ENCODE measurements around the gene SLC25A5. TPM values are rescaled to one million over a fixed set of nuclear protein-coding genes. Genes with fewer than 3 reads are reported as not detected.

SLC25A5 gene
- 374 and 387 TPM in 2 replicates for polyA plus RNA-seq (2012; rRNA removed)
- polyA plus RNA-seq (2012; cell fraction: cytosol; rRNA removed) = 375 and 450 TPM in 2 replicates
- polyA plus RNA-seq (2012; cell fraction: nucleus; rRNA removed) = 166 and 201 TPM in 2 replicates

- 30% methylated on average over 25 of the region's 46 CpGs for whole genome bisulfite sequencing (ENCODE audit: low lambda C conversion rate)
- DNase-seq = peak; percentile 89
- Histone ChIP-seq H3F3A (replicated peaks; ENCODE audit: insufficient read depth) (peaks cover 13% of the 10 kb centered on the region), H3K4me1 (ENCODE audit: control insufficient read depth in 1 of 2, insufficient read depth in 2 of 2, low read depth in 1 of 2, low read length in 1 of 2) (peaks cover 5 to 10% of the 10 kb centered on the region in 2 experiments; a peak in 1 of 4 replicates), H3K9ac (peak within 1 kb of the TSS; percentile 92), H3K27me3 (ENCODE audit: insufficient read depth) (peaks cover 7% of the 10 kb centered on the region; the same call in 1 of the 2 replicates), H3K36me3 (replicated peaks in 1 of 2; ENCODE audit: control insufficient read depth in 1 of 2, insufficient read depth in 2 of 2, low read length in 1 of 2) (peaks cover 14 to 17% of the 10 kb centered on the region in 2 experiments), H3K9me2 (no peaks in the 10 kb centered on the region), H2AFZ (ENCODE audit: low read depth) (peak within 1 kb of the TSS; percentile 51), H3K79me2 (ENCODE audit: insufficient read depth) (peaks cover 17% of the 10 kb centered on the region; the same call in 1 of the 2 replicates), H4K20me1 (ENCODE audit: insufficient read depth) (peaks cover 10% of the 10 kb centered on the region), H3K9me3 (no peaks in the 10 kb centered on the region), H3K4me3 (ENCODE audit: low read depth in 2 of 2, low read length in 1 of 2) (peak within 1 kb of the TSS; percentile 72 to 88), H3K27ac (ENCODE audit: low read depth in 2 of 2, low read length in 1 of 2) (peak within 1 kb of the TSS; percentile 72 to 83), H3K4me2 (peak within 1 kb of the TSS; percentile 91)
- ChIA-PET POLR2A (interaction anchor here (0.8 kb wide), 1 partner anchor 14 kb away, joined by 3 read pairs; no protein-coding TSS in a partner anchor), CTCF (interaction anchor here (0.6 to 4.5 kb wide), 4 partner anchors 16 to 261 kb away, joined by 3 to 25 read pairs (median 4); no protein-coding TSS in a partner anchor)
- no peak for TF ChIP-seq CTCF (IDR thresholded peaks at IDR 0.05)
- TF ChIP-seq ZBTB33 (IDR thresholded peaks at IDR 0.05; ENCODE audit: borderline replicate concordance, low read depth) = no peak
- TF ChIP-seq POLR2AphosphoS5 (IDR thresholded peaks at IDR 0.05; ENCODE audit: low read depth, low read length) = peak; percentile 80
- peak; percentile 67; the same call in 1 of the 2 replicates for TF ChIP-seq USF1 (IDR thresholded peaks at IDR 0.05; ENCODE audit: borderline replicate concordance, low read depth)
- TF ChIP-seq TAF1 (IDR thresholded peaks at IDR 0.05; ENCODE audit: borderline replicate concordance, low read depth, low read length) = peak; percentile 63; the same call in 1 of the 2 replicates
- no peak for TF ChIP-seq TEAD4 (IDR thresholded peaks at IDR 0.05; ENCODE audit: borderline replicate concordance, insufficient read depth)
- 0 out of 2 replicates have a peak, but pooled peaks have one; percentile 12 for TF ChIP-seq SIN3A (IDR thresholded peaks at IDR 0.05; ENCODE audit: borderline replicate concordance, low read depth, low read length)
- TF ChIP-seq RCOR1 (IDR thresholded peaks at IDR 0.05; ENCODE audit: low read length) = no peak
- TF ChIP-seq SMC3 (IDR thresholded peaks at IDR 0.05; ENCODE audit: low read depth, low read length) = no peak
- 0 out of 2 replicates have a peak, but pooled peaks have one; percentile 31 for TF ChIP-seq MAX (IDR thresholded peaks at IDR 0.05; ENCODE audit: low read depth)
- TF ChIP-seq EP300 (IDR thresholded peaks at IDR 0.05; ENCODE audit: borderline replicate concordance in 1 of 2, low read depth in 1 of 2, low read length in 1 of 2) = no peak
- no peak for TF ChIP-seq NRF1 (IDR thresholded peaks at IDR 0.05; ENCODE audit: low read depth, low read length)
- no peak for TF ChIP-seq JUND (IDR thresholded peaks at IDR 0.05)
Observed at GRCh38 chrX:119467842-119468550, at the start of gene SLC25A5. TSS of gene SLC25A5 (plus strand) at chrX:119468444. CDS start at chrX:119468516, 72 bp downstream.

All from SK-N-SH (cell line).